K562 (cell line): ENCODE measurements around the gene SPATA2. TPM values are rescaled to one million over a fixed set of nuclear protein-coding genes. Genes with fewer than 3 reads are reported as not detected.

Experiments
- ATAC-seq: fragments of 200-7000 bp; cut with Tn5 transposase; 3 replicates; pipeline ENCODE4 v1.9.1; 2020; ENCODE audit warnings: moderate library complexity
- BruUV-seq: library from RNA; stranded (reverse); fragments of 400-500 nt; replicated peaks from 2 replicates; lab custom pipeline; 2021; lab: Mats Ljungman, UMichigan
- CTCF ChIA-PET: fragments of 300-600 bp; formaldehyde crosslinking; extraction: SDS; loops from one replicate; lab custom pipeline; 2021; ENCODE audit warnings: low intra/inter-chr PET ratio; lab: Yijun Ruan, JAX
- POLR2A ChIA-PET: fragments of 300-600, 350-650 bp; sonication (Branson Sonifier 250); formaldehyde crosslinking; extraction: SDS; loops from one replicate; lab custom pipeline; 2021; ENCODE audit warnings: antibody characterized with exemption, inconsistent platforms; lab: Yijun Ruan, JAX
- DNase-seq, 4 experiments: peaks; one replicate each; pipeline versions ENCODE4 v3.0.0 to v3.0.0-alpha.2; 2011 to 2018; ENCODE audit warnings: low spot score in 3 of 4, mixed read lengths in 3 of 4; ENCODE audit errors: extremely low read depth in 1 of 4
- FAIRE-seq: peaks from 2 replicates; lab custom pipeline; 2011; peaks lifted over from hg19 to GRCh38; lab: Jason Lieb, UNC
- H2AFZ ChIP-seq: 2 replicates; pipeline ENCODE4 v1.6.0; 2011; ENCODE audit warnings: low read depth, low read length, control low read depth, inconsistent platforms
- H3K27ac ChIP-seq: fragments of 200-600 bp; 3 replicates; pipeline ENCODE4 v1.8.0; 2011; ENCODE audit warnings: low read depth, mild to moderate bottlenecking, control low read depth, inconsistent platforms, low read length, moderate library complexity, mixed read lengths; ENCODE audit errors: extremely low read depth
- H3K27me3 ChIP-seq, 2 experiments: fragments of 300-600 bp in 1 of 2; 2 replicates in 1 of 2; 3 replicates in 1 of 2; pipeline versions ENCODE4 v1.6.0 to v1.8.0; 2011; ENCODE audit warnings: inconsistent platforms in 2 of 2, low read length in 2 of 2, mild to moderate bottlenecking in 1 of 2, mixed read lengths in 1 of 2, moderate library complexity in 1 of 2; ENCODE audit not compliant: control insufficient read depth in 2 of 2, insufficient read depth in 2 of 2
- H3K36me3 ChIP-seq: fragments of 300-600 bp; 3 replicates; pipeline ENCODE4 v1.8.0; 2011; ENCODE audit warnings: mild to moderate bottlenecking, low read length, inconsistent platforms; ENCODE audit not compliant: control insufficient read depth, insufficient read depth
- H3K4me1 ChIP-seq, 2 experiments: fragments of 200-600 bp in 1 of 2; replicated peaks in 1 of 2; 2 replicates in 1 of 2; 3 replicates in 1 of 2; pipeline versions ENCODE4 v1.5.1 to v1.8.0; 2011; ENCODE audit warnings: inconsistent platforms in 2 of 2, low read length in 2 of 2, mild to moderate bottlenecking in 1 of 2, mixed read lengths in 1 of 2, moderate library complexity in 1 of 2; ENCODE audit not compliant: control insufficient read depth in 2 of 2, insufficient read depth in 2 of 2
- H3K4me2 ChIP-seq: 2 replicates; pipeline ENCODE4 v1.6.1; 2011; ENCODE audit warnings: low read length, control low read depth, inconsistent platforms, mixed read lengths; ENCODE audit not compliant: insufficient read depth
- H3K4me3 ChIP-seq: fragments of 200-600 bp; sonication (generic), shearing (Covaris generic); 2 replicates; pipeline ENCODE4 v1.5.1; 2016; ENCODE audit warnings: control low read depth, inconsistent platforms
- H3K79me2 ChIP-seq: fragments of 200-600 bp; 3 replicates; pipeline ENCODE4 v1.8.0; 2011; ENCODE audit warnings: low read length, inconsistent platforms; ENCODE audit not compliant: control insufficient read depth, insufficient read depth
- H3K9ac ChIP-seq, 2 experiments: 2 replicates each; pipeline versions ENCODE4 v1.6.0 to v1.6.1; 2011; ENCODE audit warnings: low read depth in 2 of 2, low read length in 2 of 2, control low read depth in 1 of 2, inconsistent platforms in 1 of 2, mild to moderate bottlenecking in 1 of 2, mixed read lengths in 1 of 2; ENCODE audit not compliant: insufficient read depth in 1 of 2
- H3K9me1 ChIP-seq: one replicate; pipeline ENCODE4 v1.6.0; 2011; ENCODE audit warnings: inconsistent platforms, mild to moderate bottlenecking, low read length, moderate library complexity; ENCODE audit not compliant: control insufficient read depth, insufficient read depth
- H3K9me3 ChIP-seq: replicated peaks from 2 replicates; pipeline ENCODE4 v1.5.1; 2011; ENCODE audit warnings: low read depth, low read length, inconsistent platforms; ENCODE audit not compliant: control insufficient read depth, insufficient read depth
- H4K20me1 ChIP-seq: replicated peaks from 2 replicates; pipeline ENCODE4 v1.6.1; 2011; ENCODE audit warnings: low read length, inconsistent platforms, mixed read lengths; ENCODE audit not compliant: control insufficient read depth, insufficient read depth
- DMBX1 ChIP-seq: fragments of 250-450 bp; sonication (Bioruptor Pico); IDR thresholded peaks from 2 replicates; pipeline ENCODE4 v1.8.0; 2022; ENCODE audit warnings: inconsistent platforms, mild to moderate bottlenecking, moderate library complexity, borderline replicate concordance
- ELK1 ChIP-seq: sonication (generic); formaldehyde crosslinking; IDR thresholded peaks from 2 replicates; pipeline ENCODE4 v1.8.1; 2022; ENCODE audit warnings: missing genetic modification reagents
- PHF20 ChIP-seq: fragments of 450-650 bp; IDR thresholded peaks from 2 replicates; pipeline ENCODE4 v1.6.1; 2018; ENCODE audit not compliant: partially characterized antibody
- PKNOX1 ChIP-seq: fragments of 450-650 bp; IDR thresholded peaks from 2 replicates; pipeline ENCODE4 v1.6.1; 2016
- RFX1 ChIP-seq: fragments of 450-650 bp; IDR thresholded peaks from 2 replicates; pipeline ENCODE4 v1.6.1; 2016; ENCODE audit warnings: mild to moderate bottlenecking, moderate library complexity
- SMAD3 ChIP-seq: fragments of 450-650 bp; formaldehyde crosslinking; conservative IDR thresholded peaks from 2 replicates; pipeline ENCODE4 v1.4.0; 2020; ENCODE audit warnings: mild to moderate bottlenecking
- STAG1 ChIP-seq: sonication (generic); formaldehyde crosslinking; IDR thresholded peaks from 2 replicates; pipeline ENCODE4 v1.5.0; 2020; ENCODE audit warnings: missing genetic modification reagents, borderline replicate concordance
- ZNF311 ChIP-seq: fragments of 250-450 bp; sonication (Bioruptor Pico); IDR thresholded peaks from 2 replicates; pipeline ENCODE4 v1.4.0; 2020; ENCODE audit warnings: mild to moderate bottlenecking, moderate library complexity
- WGBS: fragments of 100-300 bp; shearing (Covaris generic); methylation state at CpG from one replicate; pipeline ENCODE4 v1.1.6; 2016; ENCODE audit warnings: low coverage, mixed read lengths; ENCODE audit not compliant: insufficient coverage; ENCODE audit errors: missing lambda C conversion rate; 5-methylcytosine and 5-hydroxymethylcytosine counted together
- in situ Hi-C: fragments of 300-500 bp; cut with MboI; formaldehyde crosslinking; loops from 4 replicates; pipeline ENCODE4 v1.15.0; 2018; ENCODE audit warnings: inconsistent platforms, mixed read lengths
- intact Hi-C: fragments of 100-400 bp; cut with micrococcal nuclease; formaldehyde crosslinking; loops from 2 replicates; pipeline ENCODE4 v1.14.2; 2022
- polyA plus RNA-seq, 8 experiments: library from polyadenylated mRNA; depleted of rRNA in 4 of 8; stranded (reverse) in 5 of 8; unstranded in 3 of 8; fragments of >200 nt; fragmentation: Nextera tagmentation in 2 of 8; fragmentation: Illumina TruSeq in 1 of 8; extraction: Ambion mirVana in 2 of 8; extraction: Trizol in 1 of 8; gene quantifications; 2 replicates each; pipeline versions ENCODE4 v1.2.1 to v1.2.3, GENCODE V29; 2011 to 2014; ENCODE audit warnings: inconsistent platforms in 1 of 8, missing spikeins in 1 of 8
- small RNA-seq: library from RNA; depleted of rRNA; stranded (forward); fragments of <200 nt; gene quantifications from one replicate; pipeline ENCODE3, GENCODE V24; 2014
- total RNA-seq, 7 experiments: library from RNA; depleted of rRNA in 6 of 7; stranded (reverse); fragments of >200 nt in 6 of 7; fragmentation: Illumina TruSeq in 2 of 7; extraction: Trizol in 2 of 7; gene quantifications; 2 replicates each; pipeline versions ENCODE4 v1.2.1 to v1.2.3, GENCODE V29; 2011 to 2021; ENCODE audit warnings: low replicate concordance in 1 of 7

The SPATA2 gene
- total and polyA plus RNA-seq, 9 of the 15 experiments (the other 6 are each of a cell fraction or from before 2014, with no cell fraction given), result 0.46 to 8.2 (median 2.7) TPM

- intact Hi-C loops (no loop called here), in situ Hi-C loops (no loop called here)
- Histone ChIP-seq H3K9me1 (no peaks in the 10 kb centered on the region), H3K36me3 (peaks cover 67% of the 10 kb centered on the region; the same call in 2 of the 3 replicates), H3K27ac (no peak overlapping the region), H2AFZ (no peak overlapping the region), H3K4me2 (no peak overlapping the region), H3K79me2 (no peaks in the 10 kb centered on the region), H3K4me1 (peaks cover 4 to 5% of the 10 kb centered on the region in 2 experiments; a peak in 2 of 5 replicates), H3K27me3 (no peaks in the 10 kb centered on the region), H3K9ac (peak overlapping the region in 1 of 2 experiments; percentile 65; a peak in 2 of 4 replicates), H3K4me3 (no peak overlapping the region), H3K9me3 (no peaks in the 10 kb centered on the region), H4K20me1 (no peaks in the 10 kb centered on the region)
- DNase-seq, result no peak
- ChIA-PET CTCF (no interaction called here), POLR2A (interaction anchor here (0.6 to 2.0 kb wide), 5 partner anchors 8 to 264 kb away, joined by 3 to 7 read pairs (median 4); no protein-coding TSS in a partner anchor)
- BruUV-seq, result no TSS peak
- TF ChIP-seq ZNF311 (CRISPR knock-in tag) (no peak), DMBX1 (CRISPR knock-in tag) (no peak), ELK1 (CRISPR knock-in tag) (no peak), PKNOX1 (peak; percentile 37), PHF20 (no peak), SMAD3 (no peak), RFX1 (peak; percentile 48), STAG1 (no peak)
- no peak for FAIRE-seq
- no peak for ATAC-seq
- 74% methylated on average over 5 of the region's 5 CpGs for WGBS
Observed at GRCh38 chr20:49853640-49854039, 61.7 kb downstream of the SPATA2 start.

Small RNA genes lying within 50 kb of the gene (small RNA-seq; reads per million reads assigned to genes)
- gene RF00017, result not detected
- not detected for gene RF00019

Other genes with a start within 250 kb of the SPATA2 start
- gene B4GALT5, start 201.7 kb downstream of the SPATA2 start, total RNA-seq (2014; rRNA removed), result 8.5 and 9.6 TPM in 2 replicates
- 23.4 and 24.2 TPM in 2 replicates for gene B4GALT5, start 201.7 kb downstream of the SPATA2 start, total RNA-seq (2014; rRNA removed; fragmentation: Illumina TruSeq; extraction: Trizol)
- gene B4GALT5, start 201.7 kb downstream of the SPATA2 start, total RNA-seq (2015; rRNA removed; fragmentation: Illumina TruSeq; extraction: Trizol), result 24.1 and 25.4 TPM in 2 replicates
- 23.7 and 25.7 TPM in 2 replicates for gene B4GALT5, start 201.7 kb downstream of the SPATA2 start, total RNA-seq (2021)
- 22.2 and 32.4 TPM in 2 replicates for gene B4GALT5, start 201.7 kb downstream of the SPATA2 start, polyA plus RNA-seq (2011; rRNA removed)
- gene B4GALT5, start 201.7 kb downstream of the SPATA2 start, polyA plus RNA-seq (2014; fragmentation: Illumina TruSeq; extraction: Trizol), result 30.9 and 32.6 TPM in 2 replicates
- gene B4GALT5, start 201.7 kb downstream of the SPATA2 start, polyA plus RNA-seq (2014; fragmentation: Nextera tagmentation; extraction: Ambion mirVana), result 10 to 100 TPM; 12.2 to 17.5 TPM
- 16.4 and 20.0 TPM in 2 replicates for gene B4GALT5, start 201.7 kb downstream of the SPATA2 start, polyA plus RNA-seq (2014; rRNA removed)
- gene SLC9A8, start 102.7 kb downstream of the SPATA2 start, total RNA-seq (2014; rRNA removed), result 5.0 and 11.7 TPM in 2 replicates
- 4.9 and 5.9 TPM in 2 replicates for gene SLC9A8, start 102.7 kb downstream of the SPATA2 start, total RNA-seq (2014; rRNA removed; fragmentation: Illumina TruSeq; extraction: Trizol)
- gene SLC9A8, start 102.7 kb downstream of the SPATA2 start, total RNA-seq (2015; rRNA removed; fragmentation: Illumina TruSeq; extraction: Trizol), result 4.9 and 9.7 TPM in 2 replicates
- 8.0 and 8.8 TPM in 2 replicates for gene SLC9A8, start 102.7 kb downstream of the SPATA2 start, total RNA-seq (2021)
- gene SLC9A8, start 102.7 kb downstream of the SPATA2 start, polyA plus RNA-seq (2011; rRNA removed), result 2.9 and 4.4 TPM in 2 replicates
- 5.7 and 6.3 TPM in 2 replicates for gene SLC9A8, start 102.7 kb downstream of the SPATA2 start, polyA plus RNA-seq (2014; fragmentation: Illumina TruSeq; extraction: Trizol)
- gene SLC9A8, start 102.7 kb downstream of the SPATA2 start, polyA plus RNA-seq (2014; fragmentation: Nextera tagmentation; extraction: Ambion mirVana), result under 1 TPM; 0.56 to 0.76 TPM
- gene SLC9A8, start 102.7 kb downstream of the SPATA2 start, polyA plus RNA-seq (2014; rRNA removed), result 4.7 and 5.4 TPM in 2 replicates
- 53.5 and 82.2 TPM in 2 replicates for gene RNF114, start 20.9 kb upstream of the SPATA2 start, total RNA-seq (2014; rRNA removed)
- 62.6 and 66.5 TPM in 2 replicates for gene RNF114, start 20.9 kb upstream of the SPATA2 start, total RNA-seq (2014; rRNA removed; fragmentation: Illumina TruSeq; extraction: Trizol)
- 54.5 and 57.2 TPM in 2 replicates for gene RNF114, start 20.9 kb upstream of the SPATA2 start, total RNA-seq (2015; rRNA removed; fragmentation: Illumina TruSeq; extraction: Trizol)
- 89.1 and 90.3 TPM in 2 replicates for gene RNF114, start 20.9 kb upstream of the SPATA2 start, total RNA-seq (2021)
- gene RNF114, start 20.9 kb upstream of the SPATA2 start, polyA plus RNA-seq (2011; rRNA removed), result 102 and 111 TPM in 2 replicates
- gene RNF114, start 20.9 kb upstream of the SPATA2 start, polyA plus RNA-seq (2014; fragmentation: Illumina TruSeq; extraction: Trizol), result 75.8 and 81.2 TPM in 2 replicates
- 10 to 100 TPM; 38.6 to 64.5 TPM for gene RNF114, start 20.9 kb upstream of the SPATA2 start, polyA plus RNA-seq (2014; fragmentation: Nextera tagmentation; extraction: Ambion mirVana)
- 55.9 and 76.9 TPM in 2 replicates for gene RNF114, start 20.9 kb upstream of the SPATA2 start, polyA plus RNA-seq (2014; rRNA removed)
- gene SNAI1, start 67.5 kb upstream of the SPATA2 start, total RNA-seq (2014; rRNA removed), result 1.7 and 7.3 TPM in 2 replicates
- 1.1 and 2.0 TPM in 2 replicates for gene SNAI1, start 67.5 kb upstream of the SPATA2 start, total RNA-seq (2014; rRNA removed; fragmentation: Illumina TruSeq; extraction: Trizol)
- gene SNAI1, start 67.5 kb upstream of the SPATA2 start, total RNA-seq (2015; rRNA removed; fragmentation: Illumina TruSeq; extraction: Trizol), result 2.4 TPM in 2 replicates
- gene SNAI1, start 67.5 kb upstream of the SPATA2 start, total RNA-seq (2021), result 10.7 and 13.4 TPM in 2 replicates
- 1.6 and 7.1 TPM in 2 replicates for gene SNAI1, start 67.5 kb upstream of the SPATA2 start, polyA plus RNA-seq (2011; rRNA removed)
- gene SNAI1, start 67.5 kb upstream of the SPATA2 start, polyA plus RNA-seq (2014; fragmentation: Illumina TruSeq; extraction: Trizol), result 11.6 and 12.3 TPM in 2 replicates
- under 1 TPM; 0.32 to 0.80 TPM for gene SNAI1, start 67.5 kb upstream of the SPATA2 start, polyA plus RNA-seq (2014; fragmentation: Nextera tagmentation; extraction: Ambion mirVana)
- 3.1 and 6.4 TPM in 2 replicates for gene SNAI1, start 67.5 kb upstream of the SPATA2 start, polyA plus RNA-seq (2014; rRNA removed)
- gene UBE2V1, start 197.6 kb upstream of the SPATA2 start, total RNA-seq (2014; rRNA removed), result 62.8 and 94.6 TPM in 2 replicates
- gene UBE2V1, start 197.6 kb upstream of the SPATA2 start, total RNA-seq (2014; rRNA removed; fragmentation: Illumina TruSeq; extraction: Trizol), result 93.0 and 107 TPM in 2 replicates
- gene UBE2V1, start 197.6 kb upstream of the SPATA2 start, total RNA-seq (2015; rRNA removed; fragmentation: Illumina TruSeq; extraction: Trizol), result 93.5 and 94.9 TPM in 2 replicates
- 113 and 119 TPM in 2 replicates for gene UBE2V1, start 197.6 kb upstream of the SPATA2 start, total RNA-seq (2021)
- gene UBE2V1, start 197.6 kb upstream of the SPATA2 start, polyA plus RNA-seq (2011; rRNA removed), result 112 and 129 TPM in 2 replicates
- 237 and 271 TPM in 2 replicates for gene UBE2V1, start 197.6 kb upstream of the SPATA2 start, polyA plus RNA-seq (2014; fragmentation: Illumina TruSeq; extraction: Trizol)
- 100 to 1,000 TPM; 145 to 357 TPM for gene UBE2V1, start 197.6 kb upstream of the SPATA2 start, polyA plus RNA-seq (2014; fragmentation: Nextera tagmentation; extraction: Ambion mirVana)
- 146 and 170 TPM in 2 replicates for gene UBE2V1, start 197.6 kb upstream of the SPATA2 start, polyA plus RNA-seq (2014; rRNA removed)
- gene PEDS1, start 238.2 kb upstream of the SPATA2 start, total RNA-seq (2014; rRNA removed), result 32.8 and 43.9 TPM in 2 replicates
- 11.4 and 17.1 TPM in 2 replicates for gene PEDS1, start 238.2 kb upstream of the SPATA2 start, total RNA-seq (2014; rRNA removed; fragmentation: Illumina TruSeq; extraction: Trizol)
- 24.7 and 24.9 TPM in 2 replicates for gene PEDS1, start 238.2 kb upstream of the SPATA2 start, total RNA-seq (2015; rRNA removed; fragmentation: Illumina TruSeq; extraction: Trizol)
- gene PEDS1, start 238.2 kb upstream of the SPATA2 start, total RNA-seq (2021), result 28.0 and 28.5 TPM in 2 replicates
- gene PEDS1, start 238.2 kb upstream of the SPATA2 start, polyA plus RNA-seq (2011; rRNA removed), result 23.6 and 53.8 TPM in 2 replicates
- gene PEDS1, start 238.2 kb upstream of the SPATA2 start, polyA plus RNA-seq (2014; fragmentation: Illumina TruSeq; extraction: Trizol), result 38.5 and 40.3 TPM in 2 replicates
- gene PEDS1, start 238.2 kb upstream of the SPATA2 start, polyA plus RNA-seq (2014; fragmentation: Nextera tagmentation; extraction: Ambion mirVana), result 1 to 10 TPM; 2.9 to 3.9 TPM
- 24.2 and 29.4 TPM in 2 replicates for gene PEDS1, start 238.2 kb upstream of the SPATA2 start, polyA plus RNA-seq (2014; rRNA removed)